HCT116 (cell line): Measurements from ENCODE around the gene BMERB1. TPM values are rescaled to one million over a fixed set of nuclear protein-coding genes. Genes with fewer than 3 reads are reported as not detected.

ENCODE experiments used
- ATAC-seq: fragments of 200-7000 bp; cut with Tn5 transposase; 2 replicates; pipeline ENCODE4 v1.9.1; 2020; ENCODE audit warnings: mild to moderate bottlenecking, moderate library complexity
- BruUV-seq: library from RNA; stranded (reverse); fragments of 400-500 nt; replicated peaks from 2 replicates; lab custom pipeline; 2021; lab: Mats Ljungman, UMichigan
- CTCF ChIA-PET: fragments of 300-600 bp; sonication (Branson Sonifier 250); formaldehyde crosslinking; loops from one replicate; lab custom pipeline; 2021; ENCODE audit warnings: antibody characterized with exemption; lab: Charles Lee
- POLR2A ChIA-PET: fragments of 300-600, 350-600 bp; sonication (Branson Sonifier 250); formaldehyde crosslinking; loops from one replicate; lab custom pipeline; 2021; ENCODE audit warnings: antibody characterized with exemption; lab: Charles Lee
- RAD21 ChIA-PET, 2 experiments: fragments of 300-600 bp; sonication (Branson Sonifier 250); formaldehyde crosslinking; loops; one replicate each; lab custom pipeline; 2023; ENCODE audit warnings: low total read pairs in 2 of 2; ENCODE audit not compliant: uncharacterized antibody in 2 of 2, unreplicated experiment in 2 of 2, low non-redundant PET in 1 of 2; lab: Charles Lee
- DNase-seq: peaks from one replicate; pipeline ENCODE4 v3.0.0-alpha.2; 2010; ENCODE audit warnings: low read depth, low spot score
- H2AFZ ChIP-seq: fragments of 200-600 bp; shearing (Covaris generic), sonication (generic); 2 replicates; pipeline ENCODE4 v1.6.1; 2017; ENCODE audit warnings: low read depth, mixed run types, mixed read lengths, antibody characterized with exemption, low read length; ENCODE audit not compliant: poor library complexity, severe bottlenecking
- H3K27ac ChIP-seq: 2 replicates; pipeline ENCODE4 v1.5.1; 2012; ENCODE audit warnings: low read depth, low read length
- H3K27me3 ChIP-seq: fragments of 200-600 bp; sonication (generic); 2 replicates; pipeline ENCODE4 v1.6.1; 2016; ENCODE audit warnings: mixed run types, low read length, mixed read lengths; ENCODE audit not compliant: insufficient read depth
- H3K36me3 ChIP-seq, 2 experiments: fragments of 200-500 bp in 1 of 2; fragments of 200-600 bp in 1 of 2; sonication (Bioruptor generic) in 1 of 2; sonication (generic) in 1 of 2; 2 replicates each; pipeline versions ENCODE4 v1.5.1 to v1.6.1; 2014 to 2016; ENCODE audit warnings: low read length in 2 of 2, inconsistent platforms in 1 of 2, mixed read lengths in 1 of 2, mixed run types in 1 of 2; ENCODE audit not compliant: insufficient read depth in 2 of 2, control insufficient read depth in 1 of 2
- H3K4me1 ChIP-seq, 2 experiments: fragments of 200-600 bp in 1 of 2; sonication (generic) in 1 of 2; 2 replicates each; pipeline versions ENCODE4 v1.5.1 to v1.6.1; 2012 to 2017; ENCODE audit warnings: low read length in 2 of 2, inconsistent platforms in 1 of 2, mild to moderate bottlenecking in 1 of 2, mixed read lengths in 1 of 2, mixed run types in 1 of 2, moderate library complexity in 1 of 2; ENCODE audit not compliant: insufficient read depth in 2 of 2, control insufficient read depth in 1 of 2
- H3K4me2 ChIP-seq: fragments of 200-600 bp; sonication (generic); 2 replicates; pipeline ENCODE4 v1.6.1; 2017; ENCODE audit warnings: mixed run types, low read length, mixed read lengths
- H3K4me3 ChIP-seq, 2 experiments: fragments of 200-600 bp in 1 of 2; sonication (generic) in 1 of 2; replicated peaks in 1 of 2; 2 replicates each; pipeline ENCODE4 v1.5.1; 2011 to 2016; ENCODE audit warnings: low read length in 2 of 2, control low read depth in 1 of 2, low read depth in 1 of 2, mild to moderate bottlenecking in 1 of 2, mixed read lengths in 1 of 2, mixed run types in 1 of 2
- H3K79me2 ChIP-seq: fragments of 200-600 bp; sonication (generic); 2 replicates; pipeline ENCODE4 v1.6.1; 2017; ENCODE audit warnings: mild to moderate bottlenecking, mixed run types, low read length, moderate library complexity, mixed read lengths; ENCODE audit not compliant: insufficient read depth
- H3K9ac ChIP-seq: fragments of 200-600 bp; sonication (generic); 2 replicates; pipeline ENCODE4 v1.6.1; 2016; ENCODE audit warnings: low read length, mixed read lengths
- H3K9me2 ChIP-seq: fragments of 200-600 bp; sonication (generic), shearing (Covaris generic); 2 replicates; pipeline ENCODE4 v1.6.1; 2017; ENCODE audit warnings: mixed run types, mild to moderate bottlenecking, moderate library complexity; ENCODE audit not compliant: insufficient read depth
- H3K9me3 ChIP-seq, 2 experiments: fragments of 200-500 bp in 1 of 2; fragments of 200-600 bp in 1 of 2; sonication (Bioruptor generic) in 1 of 2; sonication (generic) in 1 of 2; 2 replicates each; pipeline ENCODE4 v1.6.1; 2014 to 2017; ENCODE audit warnings: low read length in 2 of 2, mixed read lengths in 2 of 2, inconsistent platforms in 1 of 2, low read depth in 1 of 2, mild to moderate bottlenecking in 1 of 2, mixed run types in 1 of 2, moderate library complexity in 1 of 2; ENCODE audit not compliant: control insufficient read depth in 1 of 2, insufficient read depth in 1 of 2
- H4K20me1 ChIP-seq: fragments of 200-600 bp; sonication (generic), shearing (Covaris generic); 2 replicates; pipeline ENCODE4 v1.6.1; 2017; ENCODE audit warnings: mixed run types, mild to moderate bottlenecking, moderate library complexity; ENCODE audit not compliant: insufficient read depth
- CEBPB ChIP-seq: IDR thresholded peaks from 2 replicates; pipeline ENCODE4 v1.6.1; 2012; ENCODE audit warnings: low read depth
- CTCF ChIP-seq, 3 experiments: fragments of 200-600 bp in 1 of 3; sonication (generic) in 1 of 3; IDR thresholded peaks in 2 of 3; conservative IDR thresholded peaks in 1 of 3; 2 replicates each; pipeline ENCODE4 v1.5.1; 2012 to 2017; ENCODE audit warnings: low read depth in 2 of 3, low read length in 2 of 3, antibody characterized with exemption in 1 of 3, borderline replicate concordance in 1 of 3, control low read depth in 1 of 3, mild to moderate bottlenecking in 1 of 3, mixed read lengths in 1 of 3, mixed run types in 1 of 3, moderate library complexity in 1 of 3; ENCODE audit not compliant: insufficient read depth in 1 of 3
- EGR1 ChIP-seq: IDR thresholded peaks from 2 replicates; pipeline ENCODE4 v1.6.1; 2012; ENCODE audit warnings: low read depth
- ELF1 ChIP-seq: IDR thresholded peaks from 2 replicates; pipeline ENCODE4 v1.6.1; 2012; ENCODE audit warnings: low read depth, borderline replicate concordance
- EZH2 ChIP-seq: fragments of 200-600 bp; sonication (generic); IDR thresholded peaks from 2 replicates; pipeline ENCODE4 v1.6.1; 2017; ENCODE audit warnings: antibody characterized with exemption, mixed run types
- EZH2phosphoT487 ChIP-seq: fragments of 200-600 bp; IDR thresholded peaks from 2 replicates; pipeline ENCODE4 v1.6.1; 2018; ENCODE audit warnings: antibody characterized with exemption, borderline replicate concordance
- FOSL1 ChIP-seq: IDR thresholded peaks from 2 replicates; pipeline ENCODE4 v1.6.1; 2012; ENCODE audit warnings: low read depth
- JUND ChIP-seq: IDR thresholded peaks from 2 replicates; pipeline ENCODE4 v1.6.1; 2012
- POLR2AphosphoS5 ChIP-seq: IDR thresholded peaks from 2 replicates; pipeline ENCODE4 v1.6.1; 2011; ENCODE audit warnings: mild to moderate bottlenecking, low read depth, low read length, moderate library complexity
- RAD21 ChIP-seq: IDR thresholded peaks from 2 replicates; pipeline ENCODE4 v1.6.1; 2012; ENCODE audit warnings: low read depth, mild to moderate bottlenecking
- REST ChIP-seq: IDR thresholded peaks from 2 replicates; pipeline ENCODE4 v1.6.1; 2012; ENCODE audit warnings: low read depth
- SIN3A ChIP-seq: IDR thresholded peaks from 2 replicates; pipeline ENCODE4 v1.6.1; 2012; ENCODE audit warnings: low read depth
- SP1 ChIP-seq: IDR thresholded peaks from 2 replicates; pipeline ENCODE4 v1.6.1; 2012; ENCODE audit warnings: low read depth
- SRF ChIP-seq: IDR thresholded peaks from 2 replicates; pipeline ENCODE4 v1.6.1; 2012; ENCODE audit warnings: low read depth
- TCF7L2 ChIP-seq: IDR thresholded peaks from 2 replicates; pipeline ENCODE4 v1.7.0; 2011; ENCODE audit warnings: borderline replicate concordance, inconsistent platforms; ENCODE audit not compliant: insufficient read depth, insufficient read length; ENCODE audit errors: extremely low read depth
- YY1 ChIP-seq: IDR thresholded peaks from 2 replicates; pipeline ENCODE4 v1.6.1; 2011; ENCODE audit warnings: low read length, low read depth, moderate library complexity, mild to moderate bottlenecking; ENCODE audit not compliant: insufficient replicate concordance; ENCODE audit errors: extremely low read depth
- ZBTB33 ChIP-seq: IDR thresholded peaks from 2 replicates; pipeline ENCODE4 v1.6.1; 2011; ENCODE audit warnings: mild to moderate bottlenecking, low read length, moderate library complexity; ENCODE audit not compliant: insufficient replicate concordance; ENCODE audit errors: extremely low read depth
- ZFX ChIP-seq: fragments of 450-650 bp; IDR thresholded peaks from 2 replicates; pipeline ENCODE4 v1.6.1; 2017
- ZNF274 ChIP-seq: fragments of 200-500 bp; sonication (Bioruptor generic); IDR thresholded peaks from 2 replicates; pipeline ENCODE4 v1.6.1; 2014; ENCODE audit warnings: mild to moderate bottlenecking, low read depth, low read length, inconsistent platforms
- intact Hi-C: fragments of 100-400 bp; cut with micrococcal nuclease; formaldehyde crosslinking; loops from 2 replicates; pipeline ENCODE4 v1.10.0; 2022
- total RNA-seq: library from RNA; stranded (reverse); gene quantifications from one replicate; pipeline ENCODE4 v1.2.1, GENCODE V29; 2021; ENCODE audit not compliant: unreplicated experiment
- TF ChIP-seq, protein P1 (sequence below): IDR thresholded peaks from 2 replicates; pipeline ENCODE4 v1.6.1; 2012

BMERB1 gene
- total RNA-seq, 1 experiment from 2014 or later = 43.6 TPM

GRCh38 chr16:15594711-15595320 lies 160.4 kb downstream of the BMERB1 start:
- no peak overlapping the region for H3K9ac ChIP-seq
- BruUV-seq = no TSS peak
- intact Hi-C loops = loop anchor here (5.0 kb wide), 1 partner anchor 113 kb away; no protein-coding TSS in a partner anchor

More at GRCh38 chr16:15594711-15595320, 160.4 kb downstream of the BMERB1 start:
- Histone ChIP-seq H4K20me1 (no peaks in the 10 kb centered on the region), H3K27ac (no peak overlapping the region), H3K79me2 (no peaks in the 10 kb centered on the region), H3K4me1 (peaks cover 28 to 52% of the 10 kb centered on the region in 2 experiments), H3K9me2 (no peaks in the 10 kb centered on the region), H3K4me2 (no peak overlapping the region)
- no peak for DNase-seq
- no peak for TF ChIP-seq SP1
- no peak for TF ChIP-seq JUND
- no peak for TF ChIP-seq RAD21
- no peak for TF ChIP-seq CEBPB
- no peak for TF ChIP-seq ZBTB33
- no peak for TF ChIP-seq REST
- TF ChIP-seq POLR2AphosphoS5 = no peak
- TF ChIP-seq ZNF274 = no peak
- no peak for TF ChIP-seq ZFX
- no peak for TF ChIP-seq ELF1
- TF ChIP-seq EZH2phosphoT487 = no peak
- TF ChIP-seq TCF7L2 = no peak
- no peak for TF ChIP-seq SRF
- no peak for TF ChIP-seq YY1
- no peak for TF ChIP-seq SIN3A
- no peak for TF ChIP-seq CTCF (IDR thresholded peaks at IDR 0.05 in 2 of 3, conservative IDR thresholded peaks at IDR 0.05 in 1 of 3; ENCODE audit: borderline replicate concordance in 1 of 3, insufficient read depth in 1 of 3, low read depth in 2 of 3, low read length in 2 of 3)
- TF ChIP-seq EZH2 = no peak
- TF ChIP-seq, protein P1, sequence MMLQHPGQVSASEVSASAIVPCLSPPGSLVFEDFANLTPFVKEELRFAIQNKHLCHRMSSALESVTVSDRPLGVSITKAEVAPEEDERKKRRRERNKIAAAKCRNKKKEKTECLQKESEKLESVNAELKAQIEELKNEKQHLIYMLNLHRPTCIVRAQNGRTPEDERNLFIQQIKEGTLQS = no peak
- no peak for TF ChIP-seq FOSL1
- TF ChIP-seq EGR1 = no peak
- TF ChIP-seq, all 23 proteins: peak for 0
- ChIA-PET POLR2A (interaction anchor here (0.6 kb wide), 1 partner anchor 48 kb away, joined by 3 read pairs; the partner anchor contains the start of gene MARF1), RAD21 (no interaction called here), CTCF (no interaction called here)
- no peaks in the 10 kb centered on the region for H3K9me3 ChIP-seq
- no peak overlapping the region for H2AFZ ChIP-seq
- no peaks in the 10 kb centered on the region for H3K27me3 ChIP-seq
- no peak for ATAC-seq
- peaks cover 21 to 27% of the 10 kb centered on the region in 2 experiments; a peak in 2 of 4 replicates for H3K36me3 ChIP-seq
- no peak overlapping the region for H3K4me3 ChIP-seq
